NCI-H128 (cell line): ENCODE measurements around the gene INTS1.

ENCODE experiments used
- DNase-seq: peaks from one replicate; lab custom pipeline; 2025; ENCODE audit not compliant: unreplicated experiment; lab: John Stamatoyannopoulos, UW

INTS1 gene

GRCh38 chr7:1492221-1492620 lies 12.0 kb downstream of the INTS1 start:
- DNase-seq = no peak

DNA sequence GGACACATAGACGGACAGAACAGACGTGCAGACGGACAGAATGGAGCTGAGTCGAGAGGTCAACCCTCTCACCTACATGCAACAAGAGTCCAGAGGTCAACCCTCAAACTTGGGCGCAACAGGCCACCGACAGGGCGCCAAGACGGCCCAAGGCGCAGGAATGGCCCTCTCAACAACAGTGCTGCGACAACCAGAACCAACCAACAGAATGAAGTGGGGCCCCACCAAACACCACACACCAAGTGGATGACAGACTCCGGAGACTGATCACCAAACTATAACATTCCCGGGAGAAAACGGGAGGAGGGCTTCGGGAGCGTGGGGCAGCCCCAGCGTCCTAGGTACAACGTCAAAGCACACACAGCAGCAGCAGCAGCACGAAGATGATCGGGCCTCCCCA lies 13.4 kb downstream of the INTS1 start:
- no peak for DNase-seq

- no peak for DNase-seq
Measured at GRCh38 chr7:1489336-1489735, 14.9 kb downstream of the INTS1 start.

GRCh38 chr7:1488016-1488415 lies 16.2 kb downstream of the INTS1 start:
- DNase-seq = no peak

- DNase-seq = no peak
Measured at GRCh38 chr7:1487466-1487865, 16.7 kb downstream of the INTS1 start.

DNA sequence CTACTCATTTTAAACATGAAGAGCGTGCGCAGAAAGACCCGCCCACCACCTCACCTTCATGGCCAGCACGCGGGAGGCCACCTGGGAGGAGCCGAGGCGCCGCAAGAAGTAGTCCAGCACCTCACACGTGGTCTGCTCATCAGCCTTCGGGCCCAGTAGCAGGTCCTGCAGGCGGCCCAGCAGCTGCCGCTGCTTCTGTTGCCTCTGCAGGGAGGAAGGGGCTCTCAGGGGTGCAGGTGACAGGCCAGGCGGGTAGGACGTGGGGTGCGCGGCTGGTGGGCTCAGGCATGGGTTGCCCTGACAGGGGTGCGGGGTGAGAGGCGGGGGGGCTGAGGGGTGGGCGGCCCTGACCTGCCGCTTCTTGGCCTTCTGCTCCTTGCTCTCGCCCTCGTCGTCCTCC lies 17.6 kb downstream of the INTS1 start:
- DNase-seq = no peak

DNA sequence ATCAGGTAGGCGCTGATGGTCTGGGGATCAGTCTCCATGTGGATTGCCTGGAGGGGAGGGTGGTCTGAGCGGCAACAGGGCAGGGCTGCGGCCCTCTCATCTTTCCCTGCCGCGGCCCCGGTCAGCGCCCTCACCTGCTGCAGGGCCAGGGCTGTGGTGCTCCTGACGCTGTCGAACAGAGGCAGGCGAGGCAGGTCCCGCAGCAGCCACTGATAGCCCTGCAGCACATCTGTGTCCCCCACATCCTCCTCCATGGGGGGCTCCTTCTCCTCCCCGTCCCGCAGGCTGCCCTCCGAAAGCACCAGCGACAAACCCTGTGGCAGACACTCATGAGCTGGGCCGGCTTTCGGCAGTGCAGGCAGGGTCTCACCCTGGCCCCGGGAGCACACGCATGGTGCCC lies 19.0 kb downstream of the INTS1 start:
- DNase-seq = no peak

DNA sequence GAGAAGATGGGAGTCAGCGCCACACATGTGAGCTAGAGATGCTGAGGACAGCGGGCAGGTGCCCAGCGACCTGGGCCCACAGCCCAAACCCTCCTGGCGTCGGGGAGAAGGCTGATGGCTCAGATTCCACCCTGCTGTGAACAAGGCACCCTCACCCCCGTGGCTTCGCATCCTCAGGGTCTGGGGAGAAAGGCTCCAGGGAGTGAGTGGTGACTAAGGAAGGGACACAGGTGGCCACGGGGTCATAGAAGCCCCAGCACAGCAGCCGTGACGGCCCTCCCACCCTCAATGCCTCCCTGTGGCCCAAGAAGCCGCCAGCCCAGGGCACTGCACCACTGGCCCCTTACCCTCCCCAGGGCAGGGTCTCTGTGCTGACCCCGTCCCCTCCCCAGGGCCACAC lies 19.6 kb downstream of the INTS1 start:
- DNase-seq = no peak

DNA sequence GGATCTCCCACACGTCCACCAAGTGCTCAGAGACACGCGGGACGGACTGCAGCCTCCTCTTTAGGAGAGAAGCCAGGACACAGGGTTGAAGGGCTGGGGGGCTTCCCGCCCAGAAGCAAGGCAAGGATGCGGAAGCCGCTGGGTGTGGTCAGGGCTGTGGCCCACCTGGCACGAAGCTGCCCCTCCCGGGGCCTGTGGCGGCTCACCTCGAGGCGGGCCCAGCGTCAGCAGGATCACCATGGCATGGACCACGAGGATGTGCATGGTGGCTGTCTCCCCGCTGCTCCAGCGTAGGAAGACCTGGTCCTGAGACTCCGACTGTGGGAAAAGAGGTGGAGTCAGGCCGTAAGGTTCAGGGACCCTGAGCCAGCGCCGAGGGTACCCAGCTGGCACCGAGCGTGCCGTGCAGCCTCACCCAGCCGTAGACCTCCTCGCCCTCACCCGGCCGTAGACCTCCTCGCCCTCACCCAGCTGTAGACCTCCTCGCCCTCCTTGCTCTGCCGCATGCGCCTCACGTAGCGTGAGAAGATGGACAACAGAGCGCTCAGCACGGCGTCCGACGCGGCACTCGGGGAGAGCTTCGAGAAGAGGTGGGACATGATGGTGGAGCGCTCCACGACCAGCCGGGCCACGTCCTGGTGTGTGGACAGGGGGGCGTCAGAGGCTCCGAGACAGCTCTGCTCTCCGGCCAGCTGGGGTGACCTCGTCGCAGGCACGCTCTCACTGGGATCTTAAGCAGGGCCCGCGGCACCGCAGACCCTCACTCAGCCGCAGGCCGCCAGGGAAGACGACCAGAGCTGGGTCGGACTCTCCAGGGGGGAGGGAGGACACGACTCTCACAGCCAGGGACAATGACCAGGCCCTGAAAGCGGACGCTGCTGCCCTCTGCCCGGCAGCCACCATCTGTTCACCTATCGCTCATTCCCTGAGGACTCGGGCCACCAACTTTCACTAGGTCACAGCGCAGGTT lies 20.4 kb downstream of the INTS1 start:
- DNase-seq = no peak

DNA sequence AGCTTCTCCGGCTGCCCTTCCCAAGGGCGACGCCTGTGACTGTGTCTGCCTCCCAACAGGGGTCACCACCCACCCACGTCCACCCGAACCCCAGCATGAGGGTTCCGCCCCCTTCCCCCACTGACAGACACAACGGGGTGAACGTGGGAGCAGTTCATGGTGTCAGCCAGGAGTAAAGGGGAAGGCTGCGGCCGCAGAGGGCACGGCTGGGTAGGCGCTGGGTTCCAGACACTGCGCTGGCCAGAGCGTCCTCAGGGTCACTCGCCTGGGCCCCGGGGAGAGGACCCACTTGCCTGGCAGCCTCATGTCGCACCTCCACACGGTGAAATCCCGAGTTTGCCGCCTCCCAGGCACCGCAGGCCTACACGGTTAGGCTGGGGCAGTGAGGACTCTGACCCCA lies 21.1 kb downstream of the INTS1 start:
- DNase-seq = no peak

DNA sequence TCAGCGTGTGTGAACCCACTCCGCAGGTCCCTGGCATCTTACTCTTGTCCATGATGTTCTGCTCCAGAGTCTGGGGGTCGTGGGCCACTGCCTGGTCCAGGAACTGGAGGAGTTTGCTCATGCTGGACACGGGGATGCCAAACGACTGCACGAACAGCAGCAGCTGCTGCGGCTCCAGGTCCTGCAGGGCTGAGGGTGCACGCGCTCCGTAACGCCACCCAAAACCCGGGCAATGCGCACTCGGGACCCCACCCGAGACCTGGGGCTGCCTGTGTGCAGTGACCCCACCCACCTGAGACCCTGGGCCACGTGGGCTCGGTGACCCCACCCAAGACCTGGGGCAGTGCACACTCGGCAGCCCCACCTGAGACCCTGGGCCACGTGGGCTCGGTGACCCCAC lies 22.9 kb downstream of the INTS1 start:
- DNase-seq = no peak

GRCh38 chr7:1480670-1481069 lies 23.5 kb downstream of the INTS1 start:
- DNase-seq = no peak

- no peak for DNase-seq
Measured at GRCh38 chr7:1479287-1479686, 24.9 kb downstream of the INTS1 start.

DNA sequence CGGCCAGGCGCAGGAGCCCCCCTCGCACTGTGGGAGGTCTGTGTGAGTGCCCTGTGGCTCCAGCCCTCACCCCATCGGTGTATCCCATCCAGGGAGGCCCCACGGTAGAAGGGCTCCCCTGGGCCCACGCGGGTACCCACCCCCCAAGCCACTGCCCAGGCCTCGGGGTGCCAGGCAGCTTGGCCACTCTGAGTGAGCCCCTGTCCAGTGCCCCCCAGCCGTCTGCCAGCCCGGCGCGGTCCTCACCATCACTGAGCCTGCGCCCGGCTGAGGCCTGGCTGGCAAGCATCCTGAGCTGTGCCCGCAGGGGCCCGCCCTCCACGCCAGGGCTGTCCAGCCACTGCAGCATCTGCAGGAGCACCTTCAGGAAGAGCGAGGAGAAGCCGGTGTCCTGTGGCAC lies 25.7 kb downstream of the INTS1 start:
- DNase-seq = no peak

DNA sequence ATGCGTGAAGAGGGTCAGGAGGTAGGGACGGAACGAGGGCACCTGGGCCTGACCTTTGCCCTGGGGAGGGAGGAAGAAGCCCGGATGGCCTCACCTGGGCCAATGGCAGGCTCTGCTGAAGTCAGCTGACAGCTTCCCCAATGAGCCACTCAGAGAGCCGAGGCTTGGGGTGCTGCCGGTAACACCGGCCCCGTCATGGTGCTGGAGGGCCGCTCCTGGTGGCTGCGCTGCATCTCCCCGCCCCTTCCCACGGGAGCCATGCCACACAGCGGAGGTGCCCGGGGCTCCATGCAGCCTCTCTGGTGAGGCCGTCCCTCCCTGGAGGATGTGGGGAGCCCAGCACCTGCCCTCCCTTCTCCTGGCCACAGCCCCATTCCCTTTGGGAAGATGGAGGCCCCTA lies 27.3 kb downstream of the INTS1 start:
- no peak for DNase-seq

- DNase-seq = no peak
Measured at GRCh38 chr7:1475991-1476390, 28.2 kb downstream of the INTS1 start.

DNA sequence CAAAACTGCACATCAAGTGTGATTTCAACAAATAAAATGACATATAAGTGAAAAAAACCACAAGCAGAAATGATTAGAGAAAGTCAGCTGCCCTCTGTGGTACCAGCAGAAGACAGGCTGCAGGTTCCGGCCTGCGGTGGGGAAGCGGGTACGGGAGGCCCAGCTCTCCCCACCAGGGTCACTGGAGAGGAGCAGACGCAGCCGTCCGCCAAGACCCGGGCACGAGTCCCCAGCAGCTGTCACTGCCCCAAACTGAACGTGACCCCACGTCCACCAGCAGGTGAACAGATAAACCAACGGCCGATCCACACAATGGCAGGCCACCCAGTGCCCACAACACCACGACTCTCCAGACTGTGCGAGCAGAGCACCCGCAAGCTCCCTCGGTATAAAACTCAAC lies 28.8 kb downstream of the INTS1 start:
- DNase-seq = no peak

DNA sequence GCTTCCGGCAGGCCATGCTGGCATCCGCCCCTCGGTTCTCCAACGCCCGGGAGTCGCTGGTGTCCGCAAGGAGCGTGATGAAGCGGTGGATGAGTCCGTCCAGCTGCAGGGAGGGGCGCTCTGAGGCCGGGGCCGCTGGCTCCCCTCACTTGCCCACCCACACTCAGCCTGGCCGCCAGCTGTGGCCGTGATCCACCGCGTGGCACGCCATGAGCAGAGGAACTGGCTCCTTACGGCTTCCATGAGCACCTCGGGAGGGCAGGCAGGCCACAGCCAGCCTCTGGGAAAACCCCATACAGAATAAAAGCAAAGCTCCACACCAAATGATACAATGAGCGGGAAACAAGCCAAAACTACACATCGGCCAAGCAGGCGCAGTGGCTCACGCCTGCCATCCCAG lies 29.5 kb downstream of the INTS1 start:
- DNase-seq = no peak

DNA sequence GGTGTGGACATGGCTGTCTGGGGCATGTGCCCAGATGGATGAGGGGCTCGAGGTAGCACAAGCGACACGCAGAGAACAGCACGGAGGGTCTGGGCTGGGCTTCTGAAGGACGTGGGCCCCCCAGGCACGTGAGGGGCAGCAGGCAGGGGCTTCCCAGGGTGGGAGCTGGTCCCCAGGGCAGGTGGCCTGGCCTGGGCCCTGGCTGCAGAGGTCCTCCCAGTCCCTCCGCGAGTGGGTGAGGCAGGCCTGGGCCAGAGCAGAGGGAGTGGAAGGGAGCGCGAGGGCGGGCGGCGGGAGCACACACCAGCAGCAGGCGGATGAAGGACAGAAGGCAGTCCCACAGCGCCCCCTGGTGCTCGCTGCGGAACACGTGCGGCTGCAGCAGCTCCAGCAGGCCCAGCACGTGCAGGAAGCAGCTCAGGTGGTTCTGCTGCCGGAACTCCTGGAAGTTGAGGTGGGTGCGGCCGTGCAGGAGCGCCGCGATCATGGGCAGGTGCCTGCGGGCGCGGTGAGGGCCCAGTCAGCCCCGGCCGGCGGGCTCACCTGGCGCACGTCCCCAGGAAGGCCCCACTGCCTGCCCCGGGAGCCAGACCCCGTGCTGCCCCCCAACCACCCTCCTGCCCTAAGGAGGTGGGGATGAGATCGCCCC lies 30.2 kb downstream of the INTS1 start:
- peak; percentile 10 for DNase-seq

GRCh38 chr7:1470901-1471300 lies 33.3 kb downstream of the INTS1 start:
- DNase-seq = no peak

- no peak for DNase-seq
Measured at GRCh38 chr7:1468643-1469298, 35.4 kb downstream of the INTS1 start.

DNA sequence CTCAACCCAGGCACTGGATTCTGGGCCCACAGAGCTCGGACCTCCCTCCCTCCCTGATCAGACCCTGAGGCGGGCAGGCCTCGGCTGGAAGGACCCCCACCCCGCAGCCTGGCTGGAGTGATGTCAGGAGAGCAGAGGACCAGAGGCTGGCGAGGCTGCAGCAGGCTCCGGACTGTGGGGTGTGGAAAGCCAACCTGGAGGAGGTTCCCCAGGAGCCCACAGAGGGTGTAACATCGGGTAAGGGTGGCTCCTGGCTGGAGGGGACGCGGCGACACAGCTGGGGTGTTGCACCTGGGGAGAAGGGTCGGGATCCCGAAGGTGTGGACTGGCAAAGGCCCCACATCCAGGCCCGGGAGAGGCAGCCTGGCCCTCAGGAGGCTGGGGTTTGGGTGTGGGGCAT lies 36.0 kb downstream of the INTS1 start:
- DNase-seq = no peak
